Measurements from ENCODE around the gene ATXN7. TPM values are rescaled to one million over a fixed set of nuclear protein-coding genes. Genes with fewer than 3 reads are reported as not detected.

Gene ATXN7
- total and polyA plus RNA-seq, 2 of the 4 experiments (the other 2 are of a cell fraction), result 8.6 to 13.6 TPM

DNA sequence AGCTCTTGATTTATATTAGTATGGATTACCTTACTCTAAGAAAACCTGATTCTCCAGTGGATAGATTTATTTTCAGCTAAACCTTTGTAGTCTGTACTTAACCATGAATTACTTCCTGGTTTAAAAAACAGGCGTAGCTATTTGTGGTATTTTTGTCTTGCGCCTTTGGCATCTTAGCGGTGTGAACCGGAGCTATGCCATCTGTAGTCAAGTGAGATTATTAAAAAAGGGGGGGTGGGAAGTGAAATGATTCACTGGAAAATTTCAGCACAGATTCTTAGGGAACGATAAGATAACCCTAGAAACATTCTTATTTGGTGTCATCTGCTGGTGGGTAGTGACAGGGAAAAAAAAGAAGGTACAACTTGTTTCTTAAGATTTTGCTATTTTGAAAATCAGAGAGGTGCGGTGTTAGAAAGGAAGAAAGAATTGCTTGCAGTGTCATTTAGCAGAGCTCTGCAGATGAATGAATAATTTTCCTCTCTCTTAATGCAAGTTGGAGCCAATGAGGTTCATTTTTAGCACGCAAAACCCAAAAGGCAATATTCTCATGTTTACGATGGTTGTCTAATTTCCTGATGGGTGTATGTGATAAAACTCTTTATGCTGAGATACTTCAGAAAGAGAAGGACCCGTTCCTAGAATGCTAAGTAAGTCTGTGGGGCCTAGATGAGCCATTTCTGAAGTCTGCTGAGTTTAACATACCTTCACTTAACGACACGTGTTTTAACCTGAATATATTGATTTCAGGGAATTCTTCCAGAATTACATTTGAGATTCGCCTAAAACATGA is 115.6 kb downstream of the ATXN7 start:
- ChIA-PET CTCF (interaction anchor here (0.8 to 2.5 kb wide), 5 partner anchors 14 to 161 kb away, joined by 3 to 14 read pairs (median 4); no protein-coding TSS in a partner anchor), POLR2A (ENCODE audit: unreplicated experiment) (interaction anchor here (0.6 kb wide), 1 partner anchor 9 kb away, joined by 4 read pairs; no protein-coding TSS in a partner anchor)
- no peak overlapping the region for H3K23ac ChIP-seq (ENCODE audit: low read depth, low read length)
- no peak overlapping the region for H2BK5ac ChIP-seq (ENCODE audit: low read depth, low read length, poor library complexity, severe bottlenecking)
- no peak overlapping the region for H2BK120ac ChIP-seq (ENCODE audit: low read depth, low read length)
- no peak overlapping the region for H3K4me2 ChIP-seq (ENCODE audit: low read depth, low read length)
- peaks cover 11% of the 10 kb centered on the region for H3K4me1 ChIP-seq (ENCODE audit: control insufficient read depth, insufficient read depth, low read length)
- no TSS peak for BruUV-seq (replicated peaks)
- no peak overlapping the region for H2AFZ ChIP-seq (replicated peaks; ENCODE audit: low read length, poor library complexity)
- H4K5ac ChIP-seq (ENCODE audit: low read depth, low read length), result no peak overlapping the region
- no CpG with 5 or more reads among the region's 12 CpGs for WGBS, 2 experiments (ENCODE audit: extremely low coverage in 2 of 2, insufficient read length in 1 of 2)
- H3K18ac ChIP-seq (ENCODE audit: low read depth, low read length), result no peak overlapping the region
- peaks cover 64 to 66% of the 10 kb centered on the region in 2 experiments for H3K79me1 ChIP-seq (ENCODE audit: low read depth in 1 of 2, low read length in 2 of 2)
- H4K91ac ChIP-seq (ENCODE audit: insufficient read depth, low read depth, low read length), result no peak overlapping the region
- no peak overlapping the region for H3K14ac ChIP-seq (replicated peaks; ENCODE audit: low read depth, low read length)
- in situ Hi-C loops (cut with MboI; ENCODE audit: low sequenced_read_pairs), result loop anchor here (25.0 kb wide), 1 partner anchor 1367 kb away; no protein-coding TSS in a partner anchor
- dilution Hi-C loops (cut with HindIII; ENCODE audit: low sequenced_read_pairs, unreplicated experiment), result no loop called here
- no peak overlapping the region for H2BK15ac ChIP-seq (ENCODE audit: low read depth, low read length)
- H2AK5ac ChIP-seq (ENCODE audit: low read depth, low read length), result no peak overlapping the region
- no peak overlapping the region for H3K27ac ChIP-seq (ENCODE audit: insufficient read depth, low read length)
- no peak overlapping the region for H3K4me3 ChIP-seq (ENCODE audit: insufficient read depth, low read depth, low read length)
- H2AK9ac ChIP-seq (replicated peaks; ENCODE audit: low read depth, low read length, poor library complexity), result no peak overlapping the region
- H3K27me3 ChIP-seq (ENCODE audit: control insufficient read depth, insufficient read depth, low read length), result no peaks in the 10 kb centered on the region
- H3K9me1 ChIP-seq (ENCODE audit: insufficient read depth, low read length), result peaks cover 17% of the 10 kb centered on the region
- no peak for TF ChIP-seq MXI1 (IDR thresholded peaks at IDR 0.05; ENCODE audit: borderline replicate concordance, low read depth, low read length)
- no peak for TF ChIP-seq RAD21 (IDR thresholded peaks at IDR 0.05; ENCODE audit: low read length)
- TF ChIP-seq POLR2A (IDR thresholded peaks at IDR 0.05; ENCODE audit: low read depth, low read length), result no peak
- no peak for TF ChIP-seq CHD1 (IDR thresholded peaks at IDR 0.05; ENCODE audit: low read depth, low read length)
- TF ChIP-seq MAZ (IDR thresholded peaks at IDR 0.05; ENCODE audit: borderline replicate concordance, low read depth, low read length), result no peak
- TF ChIP-seq SMC3 (IDR thresholded peaks at IDR 0.05; ENCODE audit: low read depth, low read length), result no peak
- TF ChIP-seq RFX5 (IDR thresholded peaks at IDR 0.05; ENCODE audit: low read depth, low read length), result no peak
- no peak for TF ChIP-seq NFE2L2 (IDR thresholded peaks at IDR 0.05; ENCODE audit: low read depth, low read length)
- no peak for TF ChIP-seq RCOR1 (IDR thresholded peaks at IDR 0.05; ENCODE audit: insufficient replicate concordance, low read length)
- TF ChIP-seq, protein P1, sequence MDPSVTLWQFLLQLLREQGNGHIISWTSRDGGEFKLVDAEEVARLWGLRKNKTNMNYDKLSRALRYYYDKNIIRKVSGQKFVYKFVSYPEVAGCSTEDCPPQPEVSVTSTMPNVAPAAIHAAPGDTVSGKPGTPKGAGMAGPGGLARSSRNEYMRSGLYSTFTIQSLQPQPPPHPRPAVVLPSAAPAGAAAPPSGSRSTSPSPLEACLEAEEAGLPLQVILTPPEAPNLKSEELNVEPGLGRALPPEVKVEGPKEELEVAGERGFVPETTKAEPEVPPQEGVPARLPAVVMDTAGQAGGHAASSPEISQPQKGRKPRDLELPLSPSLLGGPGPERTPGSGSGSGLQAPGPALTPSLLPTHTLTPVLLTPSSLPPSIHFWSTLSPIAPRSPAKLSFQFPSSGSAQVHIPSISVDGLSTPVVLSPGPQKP (IDR thresholded peaks at IDR 0.05; ENCODE audit: borderline replicate concordance, low read depth, low read length), result no peak
- no peak for TF ChIP-seq FOS (IDR thresholded peaks at IDR 0.05; ENCODE audit: low read depth, low read length)
- TF ChIP-seq MAFK (IDR thresholded peaks at IDR 0.05; ENCODE audit: low read depth, low read length), result no peak
- TF ChIP-seq, protein P2, sequence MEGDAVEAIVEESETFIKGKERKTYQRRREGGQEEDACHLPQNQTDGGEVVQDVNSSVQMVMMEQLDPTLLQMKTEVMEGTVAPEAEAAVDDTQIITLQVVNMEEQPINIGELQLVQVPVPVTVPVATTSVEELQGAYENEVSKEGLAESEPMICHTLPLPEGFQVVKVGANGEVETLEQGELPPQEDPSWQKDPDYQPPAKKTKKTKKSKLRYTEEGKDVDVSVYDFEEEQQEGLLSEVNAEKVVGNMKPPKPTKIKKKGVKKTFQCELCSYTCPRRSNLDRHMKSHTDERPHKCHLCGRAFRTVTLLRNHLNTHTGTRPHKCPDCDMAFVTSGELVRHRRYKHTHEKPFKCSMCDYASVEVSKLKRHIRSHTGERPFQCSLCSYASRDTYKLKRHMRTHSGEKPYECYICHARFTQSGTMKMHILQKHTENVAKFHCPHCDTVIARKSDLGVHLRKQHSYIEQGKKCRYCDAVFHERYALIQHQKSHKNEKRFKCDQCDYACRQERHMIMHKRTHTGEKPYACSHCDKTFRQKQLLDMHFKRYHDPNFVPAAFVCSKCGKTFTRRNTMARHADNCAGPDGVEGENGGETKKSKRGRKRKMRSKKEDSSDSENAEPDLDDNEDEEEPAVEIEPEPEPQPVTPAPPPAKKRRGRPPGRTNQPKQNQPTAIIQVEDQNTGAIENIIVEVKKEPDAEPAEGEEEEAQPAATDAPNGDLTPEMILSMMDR (conservative IDR thresholded peaks at IDR 0.05; ENCODE audit: low read depth, low read length), result no peak
- no peak for TF ChIP-seq CEBPB (IDR thresholded peaks at IDR 0.05; ENCODE audit: low read depth, low read length)
- TF ChIP-seq BHLHE40 (IDR thresholded peaks at IDR 0.05; ENCODE audit: low read depth, low read length), result no peak
- no peak overlapping the region for H3K9ac ChIP-seq (ENCODE audit: low read depth, low read length)
- no peak for DNase-seq
- no peak overlapping the region for H4K8ac ChIP-seq (ENCODE audit: low read depth in 2 of 2, low read length in 2 of 2)
- intact Hi-C loops (cut with micrococcal nuclease), result loop anchor here (5.0 kb wide), 1 partner anchor 117 kb away; the partner anchor contains the start of genes ATXN7 and THOC7
- no peak overlapping the region for H3K4ac ChIP-seq (ENCODE audit: low read depth, low read length)
- H3K56ac ChIP-seq (ENCODE audit: extremely low read depth, insufficient read depth, low read length), result no peak overlapping the region
- H3K36me3 ChIP-seq (ENCODE audit: control insufficient read depth, insufficient read depth, low read length), result peaks cover 20% of the 10 kb centered on the region
- ATAC-seq (ENCODE audit: low read depth), result no peak
- peaks cover 9% of the 10 kb centered on the region; the same call in 1 of the 2 replicates for H4K20me1 ChIP-seq (ENCODE audit: insufficient read depth, low read length)
- H2BK20ac ChIP-seq (ENCODE audit: low read depth, low read length), result no peak overlapping the region
- no peaks in the 10 kb centered on the region for H3K9me3 ChIP-seq (ENCODE audit: control insufficient read depth, insufficient read depth, low read length)
